ENCODE measurements around the gene TRPM5.

Gene TRPM5

DNA sequence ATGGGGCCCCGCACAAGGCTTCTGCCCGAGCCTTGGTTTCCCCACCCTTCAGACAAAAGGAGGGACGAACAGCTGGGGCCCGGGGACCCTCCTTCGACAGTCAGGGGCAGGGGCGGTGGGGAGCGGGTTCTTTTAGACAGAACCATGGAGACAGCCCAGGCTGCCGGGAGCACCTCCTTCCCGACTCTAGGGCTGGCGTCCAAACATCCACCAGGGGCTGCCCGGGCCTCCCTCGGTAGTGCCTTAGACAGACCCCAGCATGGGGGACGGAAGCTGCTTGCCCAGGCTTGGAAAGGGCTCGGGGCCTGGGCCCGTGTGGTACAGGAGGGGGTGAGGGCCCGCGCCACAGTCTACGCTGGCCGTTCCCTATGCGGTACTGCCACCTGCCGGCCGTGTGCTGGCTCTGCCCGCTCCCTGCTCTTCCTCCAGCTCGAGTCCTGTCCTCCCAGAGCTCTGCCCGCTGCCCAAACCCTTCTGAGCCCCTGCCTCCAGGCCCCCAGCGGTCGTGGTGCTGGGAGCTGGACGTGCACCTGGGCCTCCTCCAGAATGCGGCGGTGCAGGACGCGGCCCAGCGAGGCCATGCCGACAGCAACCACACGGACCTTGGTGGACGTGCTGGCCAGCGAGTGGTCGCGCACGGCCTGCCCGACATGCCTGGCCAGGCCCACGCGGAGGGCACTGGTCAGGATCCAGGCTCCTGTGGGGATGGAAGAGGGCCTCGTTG lies 23.6 kb downstream of the TRPM5 start:
- peak; percentile 47 to 57 (median 54) for DNase-seq (ENCODE audit: low read depth in 3 of 3)

DNA sequence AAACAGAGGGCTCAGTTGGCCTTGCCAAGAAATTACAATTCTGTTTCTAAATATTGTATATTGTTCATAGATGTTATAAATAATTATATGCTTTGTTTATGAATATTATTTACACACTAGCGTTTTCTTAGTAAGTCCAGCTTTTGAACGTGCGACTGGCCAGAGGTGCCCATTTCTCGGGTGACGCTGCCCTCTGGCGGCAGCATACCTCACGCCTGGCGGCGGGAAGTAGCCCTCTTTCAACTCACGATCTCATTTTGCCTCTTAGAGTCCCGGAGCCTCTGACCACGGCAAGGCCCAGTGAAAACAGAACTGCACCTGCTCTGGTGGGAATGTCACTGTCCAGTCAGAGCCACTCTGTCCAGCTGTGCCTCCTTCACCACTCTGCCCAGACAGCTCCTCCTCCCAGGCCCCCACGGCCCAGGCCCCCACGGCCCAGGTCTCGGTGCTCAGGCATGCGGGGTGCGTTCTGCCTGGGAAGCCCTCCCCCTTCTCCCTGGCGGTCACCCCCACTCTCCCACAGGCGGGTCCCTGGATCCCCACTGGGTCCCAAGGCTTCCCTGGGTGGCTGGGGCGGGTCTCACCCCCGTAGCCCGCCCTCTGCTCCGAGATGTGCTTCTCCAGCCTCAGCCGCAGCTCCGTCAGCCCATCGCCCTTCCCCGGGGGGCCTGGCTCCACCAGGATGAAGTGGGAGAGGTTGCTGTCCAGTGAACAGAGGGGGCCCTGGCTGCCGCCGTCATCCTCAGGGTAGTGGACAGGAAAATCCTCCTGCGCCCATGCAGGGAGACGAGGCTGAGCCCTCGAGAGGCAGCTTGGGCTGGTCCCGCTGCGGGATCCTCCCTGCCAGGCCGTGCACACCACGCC lies 24.4 kb downstream of the TRPM5 start:
- DNase-seq (ENCODE audit: low read depth in 3 of 3) = peak in 2 of 3 experiments; percentile 37 to 38

DNA sequence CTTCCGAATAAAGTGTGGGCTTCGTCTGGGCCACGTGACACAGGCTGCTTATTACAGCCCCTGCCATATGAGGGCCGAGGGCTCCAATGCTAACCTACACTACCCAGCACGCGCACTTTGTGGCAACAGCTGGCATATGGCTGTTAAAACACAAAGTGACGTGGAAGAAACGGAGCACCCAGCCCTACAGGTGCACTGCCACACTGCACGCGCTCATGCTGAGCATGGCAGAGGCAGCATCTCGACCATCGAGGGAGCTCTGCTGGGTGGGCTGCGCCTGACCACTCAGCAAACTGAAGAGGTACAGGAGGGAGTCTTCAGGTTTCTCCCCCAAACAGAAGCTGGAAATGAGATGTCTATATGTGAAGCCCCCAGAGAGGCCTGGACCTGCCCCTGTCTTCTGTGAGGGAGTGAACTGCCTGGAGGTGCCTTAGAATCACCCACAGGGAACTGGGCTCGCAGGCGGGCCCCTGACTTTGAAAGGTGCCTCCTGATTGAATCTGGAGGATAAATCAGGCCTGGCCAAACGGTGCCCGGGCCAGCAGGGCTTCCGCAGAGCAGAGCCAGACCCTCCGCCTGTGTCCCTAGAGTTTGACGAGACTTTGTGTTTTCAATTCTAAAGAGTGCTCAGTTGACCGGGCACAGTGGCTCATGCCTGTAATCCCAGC lies 25.5 kb downstream of the TRPM5 start:
- DNase-seq (ENCODE audit: low read depth in 3 of 3) = no peak

DNA sequence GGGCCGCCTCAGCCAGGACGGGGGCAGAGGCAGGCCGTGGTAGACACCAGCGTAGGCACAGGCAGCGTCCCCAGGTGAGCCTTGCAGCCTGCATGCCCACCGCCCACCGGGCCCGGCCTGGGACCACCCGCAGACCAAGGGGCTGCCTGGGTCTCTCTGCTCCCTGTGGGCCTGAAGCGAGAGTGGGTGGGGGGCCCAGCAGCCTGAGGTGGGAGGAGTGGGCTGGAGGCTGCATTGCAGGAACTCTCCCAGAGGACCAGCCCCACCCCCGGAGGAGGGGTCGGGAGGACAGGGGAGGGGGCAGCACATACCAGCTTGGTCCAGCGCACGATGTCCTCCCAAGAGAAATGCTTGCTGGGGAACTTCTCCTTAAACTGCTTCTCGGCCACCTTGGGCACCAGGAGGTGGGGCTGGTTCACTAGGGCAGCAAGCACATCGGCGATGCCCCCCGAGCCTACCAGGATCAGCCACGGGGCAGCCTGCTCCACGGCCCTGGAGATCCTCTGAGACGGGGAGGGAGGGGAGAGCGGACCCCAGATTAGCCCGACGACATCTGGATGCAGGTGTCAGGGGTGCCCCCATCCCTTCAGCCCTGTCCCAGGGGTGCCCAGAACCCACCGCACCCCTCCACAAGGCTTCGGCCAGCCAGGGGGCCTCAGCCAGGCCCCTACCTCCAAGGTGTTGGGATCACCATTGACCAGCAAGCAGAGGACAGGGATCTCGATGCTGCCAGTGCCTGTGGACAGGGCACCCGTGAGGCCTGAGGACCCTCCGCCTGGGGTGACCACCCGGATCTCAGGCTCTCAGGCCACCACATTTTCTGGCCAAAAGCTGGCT lies 26.2 kb downstream of the TRPM5 start:
- DNase-seq (ENCODE audit: low read depth in 3 of 3) = no peak

DNA sequence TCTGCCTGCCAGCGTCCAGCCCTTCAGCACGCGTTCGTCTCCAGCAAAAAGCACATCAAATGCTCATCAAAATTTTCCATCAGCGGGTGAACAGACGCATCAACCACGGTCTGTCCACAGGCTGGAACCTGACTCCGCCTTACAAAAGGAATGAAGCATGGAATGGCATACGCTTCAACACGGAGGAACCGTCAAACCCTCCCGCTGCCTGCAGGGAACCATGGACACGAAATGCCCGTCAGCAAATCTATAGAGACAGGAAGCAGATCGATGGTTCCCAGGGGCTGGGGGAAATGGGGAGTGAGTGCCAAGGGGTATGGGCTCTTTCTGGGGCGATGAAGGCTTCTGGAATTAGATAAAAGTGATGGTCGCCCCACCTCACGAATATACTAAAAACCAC lies 27.5 kb downstream of the TRPM5 start:
- DNase-seq (ENCODE audit: low read depth in 3 of 3) = no peak

DNA sequence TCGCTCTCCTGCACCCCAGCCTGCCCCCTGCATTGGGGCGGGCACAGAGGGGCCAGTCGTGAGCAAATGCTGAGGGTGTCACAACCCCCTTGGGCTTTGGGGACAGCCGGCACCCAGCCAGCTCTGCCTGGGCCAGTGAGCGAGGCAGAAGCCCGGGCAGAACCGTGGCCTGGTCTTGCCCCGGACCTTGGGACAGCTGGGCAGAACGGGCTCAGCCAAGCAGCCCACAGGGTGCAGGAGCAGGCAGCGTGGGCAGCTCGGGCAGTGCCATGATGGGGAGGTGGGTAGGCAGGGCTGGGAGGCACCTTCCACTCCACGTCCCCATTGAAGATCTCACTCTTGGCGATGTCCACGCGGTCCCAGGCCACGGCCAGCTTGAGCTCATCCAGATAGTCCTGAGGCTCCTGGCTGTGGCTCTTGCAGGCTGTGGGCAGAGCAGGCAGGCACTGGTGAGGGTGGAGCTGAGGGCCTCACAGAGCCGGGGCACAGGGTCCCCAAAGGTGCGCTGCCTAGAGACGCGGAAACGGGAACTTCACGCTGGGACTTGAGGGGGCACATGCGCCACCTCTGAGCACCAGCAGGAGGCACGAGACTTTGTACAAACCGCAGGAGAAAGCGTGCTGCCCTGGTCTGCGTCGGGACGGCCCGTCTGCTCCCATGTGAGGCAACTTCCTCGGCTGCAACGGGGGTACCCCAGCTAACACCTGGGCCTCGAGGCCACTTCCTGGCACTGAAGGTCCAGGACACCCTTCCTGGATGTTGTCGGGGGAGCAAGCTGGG lies 28.5 kb downstream of the TRPM5 start:
- no peak for DNase-seq (ENCODE audit: low read depth in 3 of 3)

DNA sequence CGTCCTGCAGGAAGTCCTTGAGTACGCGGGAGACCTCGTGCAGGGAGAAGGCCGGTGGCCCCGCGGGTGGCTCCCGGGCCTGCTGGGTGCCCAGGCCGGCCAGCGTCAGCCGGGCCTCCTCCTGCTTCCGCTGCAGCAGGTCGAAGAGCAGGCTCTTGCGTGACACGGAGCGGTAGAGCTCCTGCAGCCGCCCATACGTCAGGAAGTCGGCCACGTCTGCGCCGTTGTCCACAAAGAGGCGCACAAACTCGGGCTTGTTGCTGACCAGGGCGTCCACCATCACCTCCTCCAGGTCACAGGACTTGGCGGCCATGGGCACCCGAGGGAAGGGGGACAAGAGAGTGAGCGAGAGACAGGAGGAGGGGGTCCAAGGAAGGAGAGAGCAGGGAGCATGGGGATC lies 29.1 kb downstream of the TRPM5 start:
- DNase-seq (ENCODE audit: low read depth in 3 of 3) = no peak

DNA sequence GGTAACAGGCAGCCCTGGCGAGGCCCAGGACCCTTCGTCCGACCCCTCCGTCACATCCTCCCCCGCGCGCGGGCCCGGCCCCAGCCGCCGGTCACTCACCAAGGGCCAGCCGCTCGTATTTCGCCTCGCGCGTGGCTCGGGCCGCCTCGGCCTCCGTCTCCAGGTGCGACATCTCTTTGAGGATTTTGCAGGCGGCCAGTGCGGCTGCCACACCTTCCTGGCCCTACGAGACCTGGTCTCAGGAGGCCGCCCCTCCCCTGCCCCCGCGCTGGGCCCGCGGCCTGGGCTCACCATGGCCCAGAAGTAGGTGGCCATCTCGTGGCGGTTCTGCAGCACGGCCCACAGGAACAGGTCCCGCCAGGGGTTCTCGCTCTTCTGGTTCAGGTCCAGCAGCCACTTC lies 29.7 kb downstream of the TRPM5 start:
- no peak for DNase-seq (ENCODE audit: low read depth in 3 of 3)

DNA sequence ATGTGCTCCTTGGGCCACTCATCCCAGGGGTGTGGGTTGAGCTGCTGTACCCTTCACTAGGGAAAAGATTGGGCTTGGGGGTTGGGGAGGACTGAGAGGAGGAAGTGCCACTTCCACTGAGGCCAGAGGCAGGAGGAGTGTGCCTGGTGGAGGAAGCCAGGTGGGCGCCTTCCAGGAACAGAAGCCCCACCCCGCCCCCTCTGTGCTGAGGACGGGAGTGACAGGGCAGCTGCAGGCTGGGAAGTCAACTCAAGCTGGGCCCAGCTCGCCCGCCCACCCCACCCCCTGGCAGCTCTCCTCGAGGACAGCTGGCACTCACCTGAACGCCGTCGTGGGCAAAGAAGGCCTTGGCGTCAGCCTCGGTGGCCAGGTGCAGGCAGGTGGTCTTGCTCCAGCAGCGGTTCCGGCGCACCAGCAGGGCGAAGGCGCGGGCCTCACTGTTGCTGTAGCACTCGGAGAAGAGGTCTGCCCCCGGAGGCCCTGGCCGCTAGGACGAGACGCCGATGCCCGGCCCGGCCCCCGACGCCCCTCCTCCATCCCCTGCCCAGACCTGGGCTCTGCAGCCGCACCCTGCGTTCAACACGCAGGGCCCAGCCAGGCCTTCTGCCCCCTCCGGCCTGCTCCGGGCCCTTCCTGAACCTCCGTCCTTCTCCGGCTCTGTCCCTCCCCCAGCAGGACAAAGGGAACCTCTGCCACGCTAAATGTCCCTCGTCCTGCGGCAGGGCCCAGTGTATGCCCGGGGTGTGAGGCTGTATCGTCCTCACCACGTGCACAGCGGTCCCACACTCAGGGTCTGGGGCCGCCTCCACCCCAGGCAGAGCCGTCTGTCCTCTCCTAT lies 30.4 kb downstream of the TRPM5 start:
- DNase-seq (ENCODE audit: low read depth in 3 of 3) = no peak

DNA sequence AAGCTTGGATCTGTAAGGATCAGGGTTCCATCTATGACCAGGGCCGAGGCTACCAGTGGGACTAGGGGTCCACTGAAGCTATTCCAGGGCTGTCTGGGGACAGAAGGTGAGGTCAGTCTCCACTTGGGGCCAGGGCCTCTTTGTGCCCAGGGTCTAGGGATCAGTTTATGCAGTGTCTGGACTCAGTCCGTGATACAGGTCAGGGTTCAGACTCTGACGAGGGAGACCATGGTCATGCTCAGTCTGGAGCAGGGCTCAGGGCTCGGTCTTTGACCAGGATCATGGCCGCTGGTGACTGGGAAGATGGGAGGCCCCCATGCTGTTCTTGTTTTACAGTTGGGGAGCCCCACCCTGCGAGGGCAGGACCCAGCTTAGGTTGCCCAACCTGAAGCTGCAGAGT lies 32.0 kb downstream of the TRPM5 start:
- DNase-seq (ENCODE audit: low read depth in 3 of 3) = no peak

DNA sequence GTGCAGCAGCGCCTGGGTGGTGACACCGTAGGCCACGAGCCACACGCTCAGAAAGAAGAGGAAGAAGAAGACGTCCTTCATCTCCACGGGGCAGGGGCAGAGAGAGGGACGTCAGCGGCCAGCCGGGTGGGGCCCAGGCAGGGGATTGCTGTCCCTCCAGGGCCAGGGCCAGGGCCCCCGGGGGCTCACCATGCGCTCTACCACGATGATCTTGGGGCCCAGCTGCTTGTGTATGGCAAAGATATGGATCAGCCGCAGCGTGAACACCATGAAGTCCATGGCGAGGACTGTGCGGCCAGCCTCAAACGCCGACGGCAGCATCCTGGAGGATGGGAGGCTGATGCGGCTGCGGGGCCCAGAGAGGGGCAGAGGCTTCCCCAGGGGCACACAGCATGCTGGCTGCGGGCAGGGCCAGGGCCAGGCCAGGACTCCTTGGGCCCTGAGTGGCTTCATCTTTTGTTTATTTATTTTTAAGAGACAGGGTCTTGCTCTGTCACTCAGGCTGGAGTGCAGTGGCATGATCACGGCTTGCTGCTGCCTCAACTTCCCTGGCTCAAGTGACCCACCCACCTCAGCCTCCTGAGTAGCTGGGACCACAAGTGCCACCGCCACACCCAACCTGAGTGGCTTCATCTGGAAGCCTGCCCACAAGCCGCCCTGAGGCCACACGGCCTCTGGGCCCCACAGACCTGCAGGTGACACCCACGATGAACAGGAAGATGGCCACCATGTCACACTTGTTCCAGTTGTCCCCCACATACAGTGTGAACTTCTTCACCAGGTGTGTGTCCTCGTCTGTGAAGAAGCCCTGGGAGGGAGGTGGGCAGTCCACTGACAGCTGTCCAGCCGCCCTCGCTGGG lies 32.6 kb downstream of the TRPM5 start:
- DNase-seq (ENCODE audit: low read depth in 3 of 3) = no peak

DNA sequence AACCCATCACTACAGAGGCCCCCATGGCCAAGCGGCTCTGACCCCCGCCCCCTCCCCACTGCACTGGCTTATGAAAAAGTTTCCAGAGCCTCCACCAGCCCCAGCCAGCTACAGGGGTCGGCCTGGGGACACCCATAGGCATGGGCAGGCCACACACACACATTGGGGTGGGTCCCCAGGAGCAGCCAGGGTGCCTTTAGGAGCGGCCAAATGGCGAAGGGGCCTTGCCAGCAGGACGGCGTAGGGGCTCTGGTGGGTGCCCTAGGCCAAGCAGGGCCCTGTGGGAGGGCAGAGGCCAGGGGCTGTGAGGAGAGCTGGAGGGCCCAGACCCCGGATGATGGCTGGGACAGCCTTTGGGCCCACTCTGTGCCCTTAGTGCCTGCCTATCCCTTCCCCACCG lies 33.7 kb downstream of the TRPM5 start:
- no peak for DNase-seq (ENCODE audit: low read depth in 3 of 3)

DNA sequence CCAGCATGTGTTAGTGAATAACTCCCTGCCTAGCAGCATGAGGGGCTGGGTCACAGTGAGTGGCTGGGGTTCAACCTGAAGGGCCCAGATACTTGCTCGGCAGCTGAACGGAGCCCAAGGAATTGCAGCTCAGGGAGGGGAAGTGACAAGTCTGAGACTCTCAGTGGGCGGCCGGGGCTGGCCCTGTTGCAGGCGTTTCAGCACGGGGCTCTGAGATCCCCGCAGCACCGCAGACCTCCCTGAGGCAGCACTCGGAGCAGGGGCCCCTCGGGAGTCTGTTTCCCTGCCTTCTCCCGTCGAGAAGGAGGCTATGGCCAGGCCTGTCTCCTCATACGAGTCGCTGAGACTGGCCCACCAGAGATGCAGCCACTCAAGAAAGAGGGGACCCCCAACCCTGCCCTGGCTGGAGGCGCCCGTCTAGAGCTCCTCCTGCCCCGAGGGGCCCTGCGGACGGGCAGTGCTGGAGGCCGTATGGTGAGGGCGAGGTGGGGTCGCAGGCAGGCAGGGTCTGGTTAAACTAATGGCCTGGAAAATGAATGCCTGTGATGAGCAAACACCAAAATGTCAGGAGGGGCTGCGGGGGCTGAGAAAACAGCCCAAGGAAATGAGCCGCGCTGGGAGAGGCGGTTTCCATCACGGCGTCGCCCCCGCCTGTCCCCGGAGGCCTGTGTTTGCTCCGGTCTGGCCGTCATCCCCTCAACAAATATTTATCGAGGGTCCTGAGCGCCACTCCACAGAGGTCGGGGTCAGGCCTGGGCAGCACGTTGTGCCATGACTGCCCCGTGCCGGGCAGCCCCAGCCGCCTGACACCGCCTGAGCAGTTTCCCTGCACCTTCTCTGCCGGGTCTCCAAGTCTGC lies 34.5 kb downstream of the TRPM5 start:
- no peak for DNase-seq (ENCODE audit: low read depth in 3 of 3)

DNA sequence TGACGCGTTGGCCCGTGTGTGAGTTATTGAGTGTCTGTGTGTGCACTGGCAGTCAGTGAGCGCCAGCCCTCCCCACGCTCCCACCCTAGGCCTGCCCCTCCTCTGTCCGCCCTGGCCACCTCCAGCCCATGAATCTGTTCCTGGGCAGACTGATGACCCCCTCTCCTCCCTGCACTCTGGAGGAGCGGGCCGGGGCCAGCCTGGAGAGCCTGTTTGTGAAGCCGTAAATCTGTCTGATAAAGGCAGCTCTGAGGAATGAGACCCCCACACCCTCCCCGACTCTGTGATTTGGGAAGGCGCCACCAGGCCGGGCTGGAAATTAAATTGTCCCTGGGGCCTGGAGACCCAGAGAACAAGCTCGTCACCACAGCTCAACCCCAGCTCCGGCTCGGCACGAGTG lies 35.2 kb downstream of the TRPM5 start:
- DNase-seq (ENCODE audit: low read depth in 3 of 3) = no peak

DNA sequence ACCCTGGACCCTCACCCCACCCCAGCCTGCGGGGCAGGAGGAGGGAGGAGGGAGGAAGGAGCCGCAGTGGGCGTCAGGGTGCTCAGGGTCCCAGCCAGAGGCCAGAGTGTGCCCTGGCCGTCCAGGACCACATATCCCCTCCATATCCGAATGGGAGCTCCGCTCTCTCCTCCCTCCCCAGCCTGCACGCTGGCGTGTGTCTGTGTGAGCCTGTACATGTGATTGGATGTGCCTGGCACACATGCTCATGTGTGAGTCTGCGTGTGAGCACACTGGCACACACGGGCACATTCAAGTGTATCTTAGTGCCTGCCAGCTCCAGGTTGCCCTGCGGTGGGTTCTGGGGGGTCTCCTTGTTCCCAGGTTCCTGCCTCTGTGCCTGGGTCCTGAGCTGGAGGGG lies 35.6 kb downstream of the TRPM5 start:
- DNase-seq (ENCODE audit: low read depth in 3 of 3) = no peak

DNA sequence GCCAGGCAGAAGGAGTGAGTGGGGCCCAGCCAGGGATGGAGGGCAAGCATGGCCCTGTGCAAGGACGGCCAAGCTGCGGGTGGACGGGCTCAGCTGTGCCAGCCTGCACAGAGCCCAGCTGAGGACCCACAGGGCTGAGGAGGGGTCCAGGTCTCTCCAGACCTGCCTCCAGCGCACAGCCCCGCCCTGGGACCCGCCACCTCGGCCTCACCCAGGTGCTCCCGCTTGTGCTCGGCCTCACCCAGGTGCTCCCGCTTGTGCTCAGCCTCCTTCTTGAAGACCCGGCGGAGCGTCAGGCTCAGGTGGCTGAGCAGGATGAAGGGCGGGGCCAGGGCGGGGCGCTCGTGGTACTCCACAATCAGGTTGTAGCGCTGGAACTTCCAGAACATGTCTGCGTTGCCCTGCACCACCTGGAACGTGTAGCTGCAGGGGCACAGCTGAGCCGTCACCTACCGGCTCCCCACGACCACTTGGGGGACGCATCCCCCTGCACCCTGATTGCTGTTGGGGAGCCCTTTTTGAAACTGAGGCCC lies 37.4 kb downstream of the TRPM5 start:
- DNase-seq (ENCODE audit: low read depth in 3 of 3) = no peak

DNA sequence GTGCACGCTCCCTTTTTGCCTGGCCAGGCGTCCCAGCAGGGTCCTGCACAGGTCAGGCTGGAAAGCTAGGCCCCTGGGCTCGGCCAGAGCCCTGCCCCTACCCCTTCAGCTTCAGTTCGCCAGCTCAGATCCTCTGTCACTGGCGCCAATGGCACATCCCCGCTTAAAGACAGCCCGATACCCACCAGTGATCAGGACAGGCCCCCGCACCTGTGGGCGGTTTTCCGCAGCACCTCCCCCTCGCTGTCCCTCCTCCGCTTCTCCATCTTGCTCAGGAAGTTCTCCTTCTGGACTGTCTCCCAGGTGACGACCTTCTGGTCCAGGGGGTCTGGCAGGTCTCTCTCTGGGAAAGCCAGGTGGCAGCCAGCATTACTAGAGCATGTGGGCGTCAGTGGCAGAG lies 37.9 kb downstream of the TRPM5 start:
- no peak for DNase-seq (ENCODE audit: low read depth in 3 of 3)

DNA sequence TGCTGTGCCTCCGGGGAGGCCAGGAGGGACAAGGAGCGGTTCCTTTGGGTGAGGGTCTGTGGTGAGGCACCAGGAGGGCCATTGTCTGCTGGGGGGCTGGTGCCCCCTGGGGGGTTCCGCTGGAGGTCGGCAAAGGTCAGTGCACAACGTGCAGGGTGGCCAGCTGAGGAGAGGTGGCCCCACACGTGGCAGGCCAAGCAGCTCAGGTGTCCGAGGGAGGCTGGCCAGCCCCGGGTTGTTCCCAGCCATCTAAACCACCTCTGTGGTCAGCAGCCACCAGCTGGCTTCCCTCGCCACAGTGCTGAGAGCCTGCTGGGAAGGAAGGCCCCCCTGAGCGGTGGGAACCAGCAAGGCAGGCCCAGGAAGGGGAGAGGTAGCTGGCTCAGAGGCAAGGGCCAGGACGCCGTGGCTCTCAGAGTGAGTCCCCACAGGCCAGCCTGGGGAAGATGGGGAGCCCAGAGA lies 39.5 kb downstream of the TRPM5 start:
- DNase-seq (ENCODE audit: low read depth in 3 of 3) = no peak

Data from stimulated activated CD4-positive, alpha-beta T cell treated with anti-CD3 and anti-CD28 coated beads, TNF-alpha, amount 100 ng/mL, for 4 hours (primary cell).